GM12874 (cell line): ENCODE results near the gene DEGS2.
A peak's percentile ranks its signal among the peaks of the same experiment; 100 is the strongest.

Source experiments
- CTCF ChIP-seq: IDR thresholded peaks from 2 replicates; pipeline ENCODE4 v1.5.1; 2011; ENCODE audit warnings: low read depth, mild to moderate bottlenecking, control low read depth, low read length, moderate library complexity; ENCODE audit not compliant: insufficient read depth

The DEGS2 gene

GRCh38 chr14:100146531-100147091, 12.8 kb downstream of the DEGS2 start:
- TF ChIP-seq CTCF = peak; percentile 33; the same call in 1 of the 2 replicates

GRCh38 chr14:100145682-100146464, 13.6 kb downstream of the DEGS2 start:
- no peak for TF ChIP-seq CTCF

- TF ChIP-seq CTCF = no peak
These were observed 14.3 kb downstream of the DEGS2 start for GRCh38 chr14:100144996-100145646.

- TF ChIP-seq CTCF = no peak
These were observed 14.8 kb downstream of the DEGS2 start for GRCh38 chr14:100144645-100144995.

DNA sequence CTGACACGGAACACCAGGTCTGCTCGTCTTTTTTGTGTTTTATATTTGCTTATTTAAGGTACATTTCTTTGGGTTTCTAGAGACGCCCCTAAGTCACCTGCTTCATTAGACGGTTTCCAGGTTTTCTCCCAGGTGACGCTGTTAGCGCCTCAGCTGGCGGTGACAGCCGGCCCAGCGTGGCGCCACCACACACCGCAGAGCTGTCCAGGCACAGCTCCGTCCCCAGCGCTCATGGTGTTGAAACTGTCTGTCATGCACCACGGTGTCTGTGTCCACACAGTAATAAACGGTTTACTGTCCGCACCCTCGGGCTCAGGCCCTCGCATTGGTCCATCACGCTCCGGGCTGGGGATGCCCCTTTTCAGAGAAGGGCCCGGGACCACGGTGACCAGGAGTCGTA, 15.5 kb downstream of the DEGS2 start:
- no peak for TF ChIP-seq CTCF

DNA sequence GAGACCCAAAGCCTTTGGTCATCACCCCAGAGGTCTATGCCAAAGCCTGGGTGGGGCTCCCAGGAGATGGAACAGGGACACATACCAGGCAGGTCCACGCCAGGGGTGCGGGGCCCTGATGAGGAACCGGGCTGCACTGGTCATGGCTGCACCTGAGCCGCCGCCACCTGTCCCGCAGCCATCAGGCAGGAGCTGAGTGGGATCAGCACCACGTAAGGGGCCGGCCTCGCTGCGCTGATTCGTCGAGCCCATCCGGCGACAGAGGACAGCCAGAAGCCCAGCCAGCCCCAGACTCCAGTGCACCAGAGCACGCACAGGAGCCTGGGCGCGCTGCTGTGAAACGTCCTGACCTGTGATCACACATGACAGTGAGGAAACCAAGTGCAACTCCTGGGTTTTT, 15.9 kb downstream of the DEGS2 start:
- TF ChIP-seq CTCF = no peak

DNA sequence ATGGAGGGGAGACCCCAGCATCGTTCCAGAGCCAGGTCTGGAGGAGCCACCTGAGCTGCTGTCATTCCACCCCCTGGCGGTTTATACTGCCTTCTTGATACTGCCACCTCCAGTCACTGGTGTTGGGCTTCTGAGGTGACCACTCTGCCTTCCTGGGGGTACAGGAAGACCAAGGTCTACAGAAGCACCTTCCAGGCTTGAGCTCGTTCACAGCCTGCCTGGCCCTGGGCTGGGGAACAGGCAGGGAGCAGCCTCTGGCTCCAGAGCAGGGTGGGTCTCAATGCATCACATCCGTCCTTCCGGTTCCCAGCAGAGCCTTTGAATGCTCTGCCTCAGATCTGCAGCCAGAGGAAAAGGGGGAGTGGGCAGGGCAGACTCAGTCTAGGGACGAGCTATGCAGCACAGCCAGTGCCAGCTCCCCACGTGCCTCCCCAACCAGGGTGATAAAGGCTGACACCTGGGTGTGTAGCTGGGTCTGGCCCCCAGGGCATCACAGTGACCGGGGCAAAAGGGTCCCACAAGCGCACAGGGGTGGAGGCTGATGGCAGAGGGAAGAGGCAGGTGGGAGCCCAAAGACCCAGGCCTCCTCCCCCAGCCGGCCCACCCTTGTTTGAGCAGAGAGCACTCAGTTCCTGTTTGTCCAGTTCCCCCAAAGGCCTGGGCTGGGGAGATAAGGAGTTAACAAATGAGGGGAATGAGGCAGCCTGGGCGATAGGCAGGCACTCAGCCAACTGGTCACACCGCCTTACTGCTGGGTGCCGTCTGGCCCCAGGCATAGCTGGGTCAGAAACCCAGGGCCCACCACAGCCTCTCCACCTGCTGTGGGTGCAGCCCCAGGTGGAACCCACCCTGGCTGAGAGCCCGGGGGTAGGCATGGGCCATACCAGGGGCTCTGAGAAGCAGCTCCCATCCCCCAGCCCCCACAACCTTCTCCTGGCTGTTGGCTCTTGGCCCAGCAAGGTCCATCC, 17.1 kb downstream of the DEGS2 start:
- no peak for TF ChIP-seq CTCF
